ENCODE results near the gene SP7.
"Not testable (repeated sequence)": the region's sequence is repeated elsewhere in the genome, so short reads cannot be mapped to it uniquely, and the experiment has no call there.

The SP7 gene

GRCh38 chr12:53313996-53314395, 22.2 kb downstream of the SP7 start:
- peak; percentile 31 for DNase-seq

- DNase-seq, result no peak
Measured at GRCh38 chr12:53308276-53308675, 27.9 kb downstream of the SP7 start.

GRCh38 chr12:53306826-53307225, 29.3 kb downstream of the SP7 start:
- DNase-seq, result no peak

- DNase-seq, result no peak
Measured at GRCh38 chr12:53302903-53303302, 33.3 kb downstream of the SP7 start.

GRCh38 chr12:53300187-53300586, 36.0 kb downstream of the SP7 start:
- DNase-seq, result no peak

- DNase-seq, result peak; percentile 78
Measured at GRCh38 chr12:53299454-53300180, 36.5 kb downstream of the SP7 start, which contains the start of gene MYG1. TSS of gene MYG1 (plus strand) at chr12:53299695. CDS start at chr12:53299738, 43 bp downstream.

- no peak for DNase-seq
Measured at GRCh38 chr12:53299101-53299453, 37.1 kb downstream of the SP7 start.

GRCh38 chr12:53298164-53298563, 38.0 kb downstream of the SP7 start:
- DNase-seq, result no peak

- not testable (repeated sequence) for DNase-seq
Measured at GRCh38 chr12:53297106-53297505, 39.0 kb downstream of the SP7 start.

GRCh38 chr12:53295891-53296219, 40.3 kb downstream of the SP7 start:
- no peak for DNase-seq

GRCh38 chr12:53295070-53295890, 40.9 kb downstream of the SP7 start, which contains the start of gene PFDN5:
TSS of gene PFDN5 (plus strand) at chr12:53295542. CDS start at chr12:53295568, 26 bp downstream.
- DNase-seq, result peak; percentile 85

GRCh38 chr12:53292426-53292825, 43.7 kb downstream of the SP7 start:
- DNase-seq, result no peak

- no peak for DNase-seq
Measured at GRCh38 chr12:53290661-53291060, 45.5 kb downstream of the SP7 start.

- no peak for DNase-seq
Measured at GRCh38 chr12:53289891-53290290, 46.3 kb downstream of the SP7 start.

GRCh38 chr12:53288322-53288721, 47.8 kb downstream of the SP7 start:
- no peak for DNase-seq

GRCh38 chr12:53287741-53288216, 48.4 kb downstream of the SP7 start:
- peak; percentile 22 for DNase-seq

- no peak for DNase-seq
Measured at GRCh38 chr12:53286448-53286847, 49.7 kb downstream of the SP7 start.

- DNase-seq, result no peak
Measured at GRCh38 chr12:53279888-53280498, 56.2 kb downstream of the SP7 start.

GRCh38 chr12:53279283-53279869, 56.8 kb downstream of the SP7 start:
- no peak for DNase-seq

- no peak for DNase-seq
Measured at GRCh38 chr12:53277981-53278380, 58.2 kb downstream of the SP7 start.
